ENCODE data around the gene CAPZA3.
"Not testable (repeated sequence)": the region's sequence is repeated elsewhere in the genome, so short reads cannot be mapped to it uniquely, and the experiment has no call there.

Gene CAPZA3

DNA sequence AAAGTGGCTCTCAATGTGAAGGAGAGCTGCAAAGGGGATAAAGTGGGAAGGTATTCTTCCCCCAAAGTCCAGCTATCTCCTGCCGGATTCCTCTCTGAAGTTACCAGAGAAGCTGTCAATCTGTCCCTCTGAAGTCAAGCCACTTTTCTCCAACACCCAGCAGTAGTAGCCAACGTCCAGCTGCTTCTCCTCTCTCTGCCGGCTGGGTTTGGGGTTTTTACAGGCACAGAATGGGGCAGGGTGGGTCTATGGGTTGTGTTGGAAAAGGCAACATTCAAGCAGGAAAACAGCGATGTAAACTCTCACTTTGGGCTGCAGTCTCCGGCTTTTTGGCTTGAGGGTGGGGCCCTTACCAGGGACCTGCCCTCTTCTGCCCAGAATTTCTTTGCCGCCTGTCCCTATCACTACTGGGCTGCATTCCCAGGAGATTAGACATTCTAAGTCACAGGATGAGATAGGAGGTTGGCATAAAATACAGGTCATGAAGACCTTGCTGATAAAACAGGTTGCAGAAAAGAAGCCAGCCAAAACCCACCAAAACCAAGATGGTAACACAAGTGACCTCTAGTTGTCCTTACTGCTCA lies 16.3 kb downstream of the CAPZA3 start:
- no peak for DNase-seq

DNA sequence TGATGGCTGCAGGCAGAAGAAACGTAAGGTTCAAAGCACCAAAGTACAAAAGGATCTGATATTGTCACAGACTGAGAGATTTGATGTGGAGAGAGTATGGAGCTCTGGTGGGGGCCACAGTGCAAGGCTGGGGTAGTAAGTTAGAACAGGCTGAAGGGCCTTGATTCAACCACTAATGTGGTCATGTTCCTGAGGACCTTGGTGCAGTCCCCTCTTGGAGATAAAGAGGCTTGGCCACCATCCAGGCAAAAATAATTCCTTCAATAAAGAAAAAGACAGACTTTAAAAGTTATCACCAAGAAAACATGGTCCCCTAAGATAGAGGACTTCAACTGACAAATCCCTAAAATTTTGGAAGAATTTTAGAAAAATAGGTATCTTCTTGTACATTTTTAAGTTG lies 17.4 kb downstream of the CAPZA3 start:
- DNase-seq: no peak

DNA sequence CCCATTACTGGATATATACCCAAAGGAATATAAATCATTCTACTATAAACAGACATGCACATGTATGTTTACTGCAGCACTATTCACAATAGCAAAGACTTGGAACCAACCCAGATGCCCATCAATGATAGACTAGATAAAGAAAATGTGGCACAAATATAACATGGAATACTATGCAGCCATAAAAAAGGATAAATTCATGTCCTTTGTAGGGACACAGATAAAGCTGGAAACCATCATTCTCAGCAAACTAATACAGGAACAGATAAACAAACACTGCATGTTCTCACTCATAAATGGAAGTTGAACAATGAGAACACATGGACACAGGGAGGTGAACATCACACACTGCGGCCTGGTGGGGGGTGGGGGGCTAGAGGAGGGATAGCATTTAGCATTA lies 28.6 kb downstream of the CAPZA3 start:
- not testable (repeated sequence) for DNase-seq

DNA sequence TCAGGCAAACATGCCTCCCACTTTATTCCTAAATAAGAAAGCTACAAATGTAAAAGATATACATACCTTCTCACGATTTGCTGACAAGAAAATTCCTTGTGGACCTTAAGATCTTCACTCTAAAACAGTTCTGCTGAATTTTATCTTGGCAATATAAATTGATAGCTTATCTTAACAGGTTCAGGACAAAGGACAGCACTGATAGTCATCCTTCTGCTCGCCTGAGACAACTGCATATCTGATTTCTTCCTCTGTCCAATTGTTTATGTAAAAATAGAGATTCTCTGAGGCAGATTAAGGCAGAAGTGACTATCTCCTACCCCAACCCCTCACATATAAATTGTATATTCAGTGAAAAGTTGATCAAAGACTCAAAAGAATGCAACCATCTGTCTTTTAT lies 44.9 kb downstream of the CAPZA3 start:
- DNase-seq: no peak

DNA sequence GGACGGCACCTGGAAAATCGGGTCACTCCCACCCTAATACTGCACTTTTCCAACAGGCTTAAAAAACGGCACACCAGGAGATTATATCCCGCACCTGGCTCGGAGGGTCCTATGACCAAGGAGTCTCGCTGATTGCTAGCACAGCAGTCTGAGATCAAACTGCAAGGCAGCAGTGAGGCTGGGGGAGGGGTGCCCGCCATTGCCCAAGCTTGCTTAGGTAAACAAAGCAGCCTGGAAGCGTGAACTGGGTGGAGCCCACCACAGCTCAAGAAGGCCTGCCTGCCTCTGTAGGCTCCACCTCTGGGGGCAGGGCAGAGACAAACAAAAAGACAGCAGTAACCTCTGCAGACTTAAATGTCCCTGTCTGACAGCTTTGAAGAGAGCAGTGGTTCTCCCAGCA lies 47.5 kb downstream of the CAPZA3 start:
- not testable (repeated sequence) for DNase-seq
